ENCODE data around the gene RAPGEF3. TPM values are rescaled to one million over a fixed set of nuclear protein-coding genes. Genes with fewer than 3 reads are reported as not detected.

The RAPGEF3 gene
- total and polyA plus RNA-seq, 9 of the 15 experiments (the other 6 are each of a cell fraction or from before 2014, with no cell fraction given): 0.03 to 0.78 (median 0.37) TPM; not detected in 1

DNA sequence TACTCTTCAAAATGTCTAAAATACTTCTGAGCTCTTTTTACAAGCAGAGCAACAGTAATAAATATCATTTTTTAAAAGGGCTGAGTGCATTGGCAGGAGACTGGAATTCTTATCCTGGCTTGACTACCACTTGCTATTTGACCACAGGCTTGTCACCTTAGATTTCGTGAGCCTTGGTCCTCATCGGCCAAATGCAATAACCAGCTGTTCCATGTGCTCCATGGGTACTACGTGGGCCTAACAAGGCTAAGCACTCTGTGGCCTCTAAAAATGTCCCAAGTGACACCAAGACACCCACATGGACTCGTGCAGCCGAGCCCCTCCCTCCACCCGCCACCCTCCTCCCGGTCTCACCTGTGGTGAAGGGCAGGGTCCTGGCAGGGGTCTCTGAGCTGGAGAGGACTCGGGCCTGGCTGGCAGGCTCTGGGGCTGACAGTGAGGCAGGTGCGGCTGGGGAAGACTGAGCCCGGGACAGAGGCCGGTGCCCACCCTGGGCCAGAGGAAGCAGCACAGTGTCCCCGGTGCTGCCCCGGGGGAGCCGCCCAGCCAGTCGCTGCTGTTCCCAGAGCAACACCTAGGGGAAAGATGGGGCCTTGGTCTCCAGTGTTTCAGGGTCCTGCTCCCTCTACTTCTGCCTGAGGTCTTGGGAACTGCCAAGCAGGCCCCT, 34.5 kb upstream of the RAPGEF3 start:
- no peak overlapping the region for H3K9ac ChIP-seq (ENCODE audit: insufficient read depth in 1 of 2, low read depth in 2 of 2, low read length in 2 of 2)
- no peaks in the 10 kb centered on the region for H3K9me3 ChIP-seq (replicated peaks; ENCODE audit: control insufficient read depth, insufficient read depth, low read depth, low read length)
- POLR2A ChIA-PET: interaction anchor here (1.2 to 1.6 kb wide), 2 partner anchors 9 to 11 kb away, joined by 3 to 4 read pairs; no protein-coding TSS in a partner anchor
- H3K36me3 ChIP-seq (ENCODE audit: control insufficient read depth, insufficient read depth, low read length): peaks cover 98% of the 10 kb centered on the region; the same call in 2 of the 3 replicates
- no peaks in the 10 kb centered on the region for H3K79me2 ChIP-seq (ENCODE audit: control insufficient read depth, insufficient read depth, low read length)
- FAIRE-seq (no peak), DNase-seq (ENCODE audit: extremely low read depth in 1 of 4, low spot score in 3 of 4) (no peak), ATAC-seq (no peak)
- CTCF ChIA-PET (ENCODE audit: low intra/inter-chr PET ratio): no interaction called here
- no peaks in the 10 kb centered on the region for H3K27me3 ChIP-seq (ENCODE audit: control insufficient read depth in 2 of 2, insufficient read depth in 2 of 2, low read length in 2 of 2)
- H3K4me1 ChIP-seq (replicated peaks in 1 of 2; ENCODE audit: control insufficient read depth in 2 of 2, insufficient read depth in 2 of 2, low read length in 2 of 2): peaks cover 0 to 14% of the 10 kb centered on the region in 2 experiments; a peak in 2 of 5 replicates
- H2AFZ ChIP-seq (ENCODE audit: low read depth, low read length): no peak overlapping the region
- no peak overlapping the region for H3K27ac ChIP-seq (ENCODE audit: extremely low read depth, low read depth, low read length)
- H4K20me1 ChIP-seq (replicated peaks; ENCODE audit: control insufficient read depth, insufficient read depth, low read length): 0 out of 2 replicates have a peak, but pooled peaks cover 6% of the 10 kb centered on the region
- 92% methylated on average over 7 of the region's 15 CpGs for WGBS (ENCODE audit: insufficient coverage, low coverage, missing lambda C conversion rate)
- TF ChIP-seq POLR2G (IDR thresholded peaks at IDR 0.05; ENCODE audit: low read depth, low read length) (peak; percentile 66), SRSF7 (optimal IDR thresholded peaks at IDR 0.05; ENCODE audit: low read depth, low read length) (no peak), RBM22 (IDR thresholded peaks at IDR 0.05; ENCODE audit: low read depth, low read length, poor library complexity, severe bottlenecking) (peak; percentile 82), HEY1 (CRISPR knock-in tag; IDR thresholded peaks at IDR 0.05; ENCODE audit: borderline replicate concordance) (no peak)
- no peak overlapping the region for H3K4me2 ChIP-seq (ENCODE audit: insufficient read depth, low read length)
- no peaks in the 10 kb centered on the region for H3K9me1 ChIP-seq (ENCODE audit: control insufficient read depth, insufficient read depth, low read length)
- BruUV-seq (replicated peaks): no TSS peak
- intact Hi-C loops (cut with micrococcal nuclease): no loop called here
- no peak overlapping the region for H3K4me3 ChIP-seq
- in situ Hi-C loops (cut with MboI): no loop called here

DNA sequence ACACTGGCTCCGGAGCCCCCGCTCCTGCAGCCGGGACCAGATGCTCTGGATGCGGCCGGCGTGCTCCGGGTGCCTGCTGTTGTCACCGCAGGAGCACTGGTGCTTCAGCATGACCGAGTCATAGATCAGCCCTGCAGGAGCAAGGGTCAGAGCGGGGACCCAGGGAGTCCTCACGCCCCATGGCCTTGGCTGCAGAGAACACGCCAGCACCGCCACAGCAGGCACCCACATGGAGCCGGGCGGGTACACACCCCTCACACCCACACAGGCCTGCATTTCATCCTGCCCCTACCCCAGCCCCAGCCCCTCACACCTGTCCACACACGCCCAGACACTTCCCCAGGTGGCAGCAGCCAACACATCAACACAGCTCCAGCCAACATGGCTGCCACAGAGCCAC, 33.2 kb upstream of the RAPGEF3 start:
- 96% methylated on average over 15 of the region's 16 CpGs for WGBS (ENCODE audit: insufficient coverage, low coverage, missing lambda C conversion rate)
- no peaks in the 10 kb centered on the region for H3K9me3 ChIP-seq (replicated peaks; ENCODE audit: control insufficient read depth, insufficient read depth, low read depth, low read length)
- no peak overlapping the region for H2AFZ ChIP-seq (ENCODE audit: low read depth, low read length)
- in situ Hi-C loops (cut with MboI): no loop called here
- no peak overlapping the region for H3K4me2 ChIP-seq (ENCODE audit: insufficient read depth, low read length)
- ChIA-PET CTCF (ENCODE audit: low intra/inter-chr PET ratio) (no interaction called here), POLR2A (interaction anchor here (0.8 to 1.3 kb wide), 3 partner anchors 10 to 68 kb away, joined by 3 to 5 read pairs (median 3); no protein-coding TSS in a partner anchor)
- BruUV-seq (replicated peaks): no TSS peak
- peaks cover 0 to 8% of the 10 kb centered on the region in 2 experiments; a peak in 1 of 5 replicates for H3K4me1 ChIP-seq (replicated peaks in 1 of 2; ENCODE audit: control insufficient read depth in 2 of 2, insufficient read depth in 2 of 2, low read length in 2 of 2)
- H3K9me1 ChIP-seq (ENCODE audit: control insufficient read depth, insufficient read depth, low read length): no peaks in the 10 kb centered on the region
- peaks cover 99% of the 10 kb centered on the region; the same call in 2 of the 3 replicates for H3K36me3 ChIP-seq (ENCODE audit: control insufficient read depth, insufficient read depth, low read length)
- no peak for ATAC-seq
- no peaks in the 10 kb centered on the region for H3K27me3 ChIP-seq (ENCODE audit: control insufficient read depth in 2 of 2, insufficient read depth in 2 of 2, low read length in 2 of 2)
- 0 out of 2 replicates have a peak, but pooled peaks cover 6% of the 10 kb centered on the region for H4K20me1 ChIP-seq (replicated peaks; ENCODE audit: control insufficient read depth, insufficient read depth, low read length)
- no peak overlapping the region for H3K4me3 ChIP-seq
- H3K27ac ChIP-seq (ENCODE audit: extremely low read depth, low read depth, low read length): no peak overlapping the region
- no peaks in the 10 kb centered on the region; the same call in 2 of the 3 replicates for H3K79me2 ChIP-seq (ENCODE audit: control insufficient read depth, insufficient read depth, low read length)
- no peak for FAIRE-seq
- no peak for DNase-seq (ENCODE audit: extremely low read depth in 1 of 4, low spot score in 3 of 4)
- intact Hi-C loops (cut with micrococcal nuclease): no loop called here
- no peak overlapping the region for H3K9ac ChIP-seq (ENCODE audit: insufficient read depth in 1 of 2, low read depth in 2 of 2, low read length in 2 of 2)
- TF ChIP-seq, protein P1, sequence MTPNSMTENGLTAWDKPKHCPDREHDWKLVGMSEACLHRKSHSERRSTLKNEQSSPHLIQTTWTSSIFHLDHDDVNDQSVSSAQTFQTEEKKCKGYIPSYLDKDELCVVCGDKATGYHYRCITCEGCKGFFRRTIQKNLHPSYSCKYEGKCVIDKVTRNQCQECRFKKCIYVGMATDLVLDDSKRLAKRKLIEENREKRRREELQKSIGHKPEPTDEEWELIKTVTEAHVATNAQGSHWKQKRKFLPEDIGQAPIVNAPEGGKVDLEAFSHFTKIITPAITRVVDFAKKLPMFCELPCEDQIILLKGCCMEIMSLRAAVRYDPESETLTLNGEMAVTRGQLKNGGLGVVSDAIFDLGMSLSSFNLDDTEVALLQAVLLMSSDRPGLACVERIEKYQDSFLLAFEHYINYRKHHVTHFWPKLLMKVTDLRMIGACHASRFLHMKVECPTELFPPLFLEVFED (CRISPR knock-in tag; conservative IDR thresholded peaks at IDR 0.05): no peak
- TF ChIP-seq NFATC3 (IDR thresholded peaks at IDR 0.05) (no peak), GATA2 (CRISPR knock-in tag; IDR thresholded peaks at IDR 0.05) (no peak), SMARCA5 (IDR thresholded peaks at IDR 0.05) (no peak), BRD4 (IDR thresholded peaks at IDR 0.05) (no peak), TOE1 (IDR thresholded peaks at IDR 0.05; ENCODE audit: borderline replicate concordance) (no peak), TOE1 (CRISPR knock-in tag; IDR thresholded peaks at IDR 0.05; ENCODE audit: borderline replicate concordance, low read depth) (no peak), ZNF444 (CRISPR knock-in tag; IDR thresholded peaks at IDR 0.05) (no peak)
- TF ChIP-seq, protein P2, sequence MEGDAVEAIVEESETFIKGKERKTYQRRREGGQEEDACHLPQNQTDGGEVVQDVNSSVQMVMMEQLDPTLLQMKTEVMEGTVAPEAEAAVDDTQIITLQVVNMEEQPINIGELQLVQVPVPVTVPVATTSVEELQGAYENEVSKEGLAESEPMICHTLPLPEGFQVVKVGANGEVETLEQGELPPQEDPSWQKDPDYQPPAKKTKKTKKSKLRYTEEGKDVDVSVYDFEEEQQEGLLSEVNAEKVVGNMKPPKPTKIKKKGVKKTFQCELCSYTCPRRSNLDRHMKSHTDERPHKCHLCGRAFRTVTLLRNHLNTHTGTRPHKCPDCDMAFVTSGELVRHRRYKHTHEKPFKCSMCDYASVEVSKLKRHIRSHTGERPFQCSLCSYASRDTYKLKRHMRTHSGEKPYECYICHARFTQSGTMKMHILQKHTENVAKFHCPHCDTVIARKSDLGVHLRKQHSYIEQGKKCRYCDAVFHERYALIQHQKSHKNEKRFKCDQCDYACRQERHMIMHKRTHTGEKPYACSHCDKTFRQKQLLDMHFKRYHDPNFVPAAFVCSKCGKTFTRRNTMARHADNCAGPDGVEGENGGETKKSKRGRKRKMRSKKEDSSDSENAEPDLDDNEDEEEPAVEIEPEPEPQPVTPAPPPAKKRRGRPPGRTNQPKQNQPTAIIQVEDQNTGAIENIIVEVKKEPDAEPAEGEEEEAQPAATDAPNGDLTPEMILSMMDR (IDR thresholded peaks at IDR 0.05 in 2 of 3, conservative IDR thresholded peaks at IDR 0.05 in 1 of 3; ENCODE audit: insufficient read depth in 2 of 3, low read depth in 1 of 3, low read length in 3 of 3): no peak
